Suppressor macrophage (primary cell): Measurements from ENCODE around the gene AGPAT2.

Experiments
- DNase-seq, 4 experiments: peaks; one replicate each; pipeline ENCODE4 v3.0.0-alpha.2; 2020 to 2022

AGPAT2 gene

DNA sequence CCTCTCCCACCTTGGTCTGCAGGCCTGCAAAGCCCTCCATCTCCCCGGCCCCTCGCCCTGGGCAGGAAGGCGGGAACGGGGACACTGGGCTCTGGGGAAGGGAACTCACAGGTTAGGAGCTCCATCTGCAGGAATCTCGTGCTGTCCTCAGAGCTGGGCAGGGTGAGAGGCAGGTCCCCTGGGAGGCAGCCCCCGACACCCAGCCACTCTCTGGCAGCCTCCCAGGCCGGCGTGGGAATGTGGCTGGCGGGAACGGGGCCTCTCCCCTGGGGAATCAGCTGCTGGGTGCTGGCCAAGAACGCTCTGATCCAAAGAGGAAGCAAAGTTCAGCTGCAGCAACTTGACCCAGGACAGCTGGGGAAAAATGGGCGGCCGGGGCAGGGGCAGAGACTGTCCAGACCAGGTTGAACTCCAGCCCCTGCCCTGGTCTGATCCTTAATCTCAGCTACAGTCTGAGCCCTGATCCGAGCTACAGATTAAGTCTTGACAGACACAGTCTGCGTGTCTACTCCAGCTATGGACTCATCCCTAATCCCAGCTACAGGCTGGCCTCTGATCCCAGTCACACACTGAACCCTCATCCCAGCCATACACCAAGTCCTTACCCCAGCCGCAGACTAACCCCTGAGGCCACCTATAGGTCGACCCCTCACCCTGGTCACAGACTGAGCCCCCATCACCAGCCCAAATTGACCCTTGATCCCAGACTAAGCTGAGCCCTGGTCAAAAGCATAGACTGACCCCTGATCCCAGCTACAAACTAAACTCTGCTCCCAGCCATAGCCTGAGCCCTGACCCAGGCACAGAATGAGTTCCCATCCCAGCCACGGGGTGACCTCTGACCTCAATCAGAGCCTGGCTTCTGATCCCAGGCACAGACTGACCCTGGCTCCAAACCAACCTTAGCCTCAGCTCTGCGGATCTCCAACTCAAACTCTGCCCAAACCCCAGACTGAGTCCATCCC, 61.9 kb downstream of the AGPAT2 start:
- DNase-seq: peak; percentile 72 to 84 (median 78)

DNA sequence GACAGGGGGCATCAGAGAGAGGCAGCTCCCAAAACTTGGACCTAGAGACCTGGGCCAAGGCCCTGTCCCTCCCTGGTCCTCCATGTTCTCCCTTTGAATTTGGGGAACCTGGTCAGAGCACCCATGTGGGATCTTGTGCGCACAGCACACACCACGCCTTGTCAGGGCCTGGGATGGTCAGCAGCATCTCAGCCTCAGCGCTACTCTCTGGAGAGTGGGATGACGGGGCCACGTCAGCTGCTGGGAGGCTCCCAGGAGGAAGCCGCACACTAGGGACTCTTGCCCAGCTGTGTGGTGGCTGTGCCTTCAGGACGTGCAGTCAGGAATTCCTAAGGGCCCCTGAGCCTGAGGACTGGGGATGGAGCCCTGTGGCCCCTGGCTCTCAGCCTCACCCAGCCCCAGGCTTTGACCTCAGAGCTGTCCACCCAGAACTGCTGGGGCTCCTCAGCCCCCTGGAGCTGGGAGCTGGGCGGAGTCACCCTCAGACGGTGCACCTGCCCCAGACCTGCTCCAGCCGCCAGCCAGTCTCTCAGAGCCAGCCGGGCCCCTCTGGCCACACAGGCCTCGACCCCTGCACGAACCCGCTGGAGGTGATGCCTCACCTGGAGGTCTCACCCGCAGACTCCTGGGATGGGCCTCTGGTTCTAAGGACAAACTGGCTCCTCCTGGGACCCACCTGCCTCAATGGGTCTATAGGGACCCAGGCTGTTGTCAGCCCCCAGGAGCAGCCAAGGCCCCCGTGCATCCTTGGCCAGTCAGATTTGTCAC, 62.9 kb downstream of the AGPAT2 start:
- no peak for DNase-seq

DNA sequence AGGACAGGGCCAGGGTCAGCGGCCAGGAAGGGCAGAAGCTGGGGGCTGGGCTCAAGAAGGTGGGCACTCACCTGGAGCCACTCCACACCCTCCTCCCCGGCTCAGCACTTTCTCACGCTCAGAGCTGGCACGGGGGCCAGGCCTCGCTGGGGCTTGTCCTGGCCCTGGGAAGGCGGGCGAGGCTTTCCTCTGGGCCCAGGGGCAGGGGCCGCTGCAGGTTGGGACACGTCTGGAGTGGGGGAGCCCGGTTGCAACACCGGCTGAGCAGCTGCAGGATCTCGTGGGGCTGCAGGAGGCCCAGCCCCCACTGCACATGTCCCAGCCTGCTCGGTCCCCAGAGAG, 63.4 kb downstream of the AGPAT2 start:
- DNase-seq: peak in 1 of 4 experiments; percentile 6
